B cell (primary cell): ENCODE measurements around the gene PCDHA9. TPM values are rescaled to one million over a fixed set of nuclear protein-coding genes. Genes with fewer than 3 reads are reported as not detected.

Source experiments
- ATAC-seq: fragments of 200-7000 bp; cut with Tn5 transposase; one replicate; pipeline ENCODE4 v1.10.0; 2021; ENCODE audit warnings: low read depth, mild to moderate bottlenecking, moderate number of reproducible peaks, moderate library complexity
- CTCF ChIA-PET: fragments of 350-600 bp; sonication (Branson Sonifier 250); formaldehyde crosslinking; loops from one replicate; lab custom pipeline; 2021; ENCODE audit warnings: antibody characterized with exemption, inconsistent platforms; lab: Charles Lee
- POLR2A ChIA-PET: fragments of 350-600 bp; sonication (Branson Sonifier 250); formaldehyde crosslinking; loops from one replicate; lab custom pipeline; 2021; ENCODE audit warnings: antibody characterized with exemption; lab: Charles Lee
- DNase-seq: peaks from one replicate; pipeline ENCODE4 v3.0.0; 2013
- H2AFZ ChIP-seq: 2 replicates; pipeline ENCODE4 v1.6.1; 2012; ENCODE audit warnings: mild to moderate bottlenecking, low read depth, low read length; ENCODE audit not compliant: insufficient read depth, poor library complexity, severe bottlenecking
- H3K27ac ChIP-seq, 2 donors: 1 replicate in 1 of 2; 2 replicates in 1 of 2; pipeline ENCODE4 v1.5.1; 2012 to 2013; ENCODE audit warnings: low read length in 2 of 2, mild to moderate bottlenecking in 2 of 2, moderate library complexity in 1 of 2
- H3K27me3 ChIP-seq, 4 experiments: fragments of 200-600 bp in 1 of 4; sonication (generic) in 1 of 4; replicated peaks in 1 of 4; 1 replicate in 2 of 4; 2 replicates in 2 of 4; pipeline versions ENCODE4 v1.6.1 to v1.7.0; 2013 to 2016; ENCODE audit warnings: low read length in 3 of 4, mild to moderate bottlenecking in 2 of 4, mixed read lengths in 1 of 4, moderate library complexity in 1 of 4; ENCODE audit not compliant: insufficient read depth in 4 of 4, control insufficient read depth in 3 of 4; ENCODE audit errors: control extremely low read depth in 1 of 4
- H3K36me3 ChIP-seq, 2 experiments: replicated peaks in 1 of 2; 1 replicate in 1 of 2; 2 replicates in 1 of 2; pipeline versions ENCODE4 v1.6.1 to v1.7.1; 2013; ENCODE audit warnings: low read length in 1 of 2; ENCODE audit not compliant: insufficient read depth in 2 of 2, control insufficient read depth in 1 of 2; ENCODE audit errors: control extremely low read depth in 1 of 2, extremely low read depth in 1 of 2
- H3K4me1 ChIP-seq, 2 donors: fragments of 200-600 bp in 1 of 2; sonication (generic) in 1 of 2; 1 replicate in 1 of 2; 2 replicates in 1 of 2; pipeline versions ENCODE4 v1.5.1 to v1.6.1; 2013 to 2017; ENCODE audit warnings: low read length in 2 of 2; ENCODE audit not compliant: control insufficient read depth in 2 of 2, insufficient read depth in 2 of 2
- H3K4me2 ChIP-seq: replicated peaks from 2 replicates; pipeline ENCODE3; 2012; ENCODE audit warnings: mild to moderate bottlenecking, low read depth, low read length; ENCODE audit not compliant: poor library complexity, severe bottlenecking
- H3K4me3 ChIP-seq, 5 experiments: fragments of 200-600 bp in 1 of 5; sonication (generic) in 1 of 5; 1 replicate in 3 of 5; 2 replicates in 2 of 5; pipeline versions ENCODE4 v1.5.1 to v1.7.0; 2011 to 2016; ENCODE audit warnings: low read length in 4 of 5, mild to moderate bottlenecking in 4 of 5, low read depth in 2 of 5, control low read depth in 1 of 5, moderate library complexity in 1 of 5; ENCODE audit not compliant: insufficient read depth in 1 of 5; ENCODE audit errors: control extremely low read depth in 1 of 5, extremely low read depth in 1 of 5
- H3K79me2 ChIP-seq: fragments of 200-600 bp; sonication (generic); one replicate; pipeline ENCODE4 v1.6.0; 2016; ENCODE audit warnings: low read length; ENCODE audit not compliant: control insufficient read depth, insufficient read depth
- H3K9ac ChIP-seq: fragments of 200-600 bp; sonication (generic); 2 replicates; pipeline ENCODE4 v1.6.1; 2017; ENCODE audit warnings: mild to moderate bottlenecking, low read length, moderate library complexity
- H3K9me3 ChIP-seq, 3 donors: one replicate each; pipeline versions ENCODE4 v1.6.1 to v1.7.1; 2013; ENCODE audit warnings: low read length in 2 of 3; ENCODE audit not compliant: control insufficient read depth in 2 of 3, insufficient read depth in 1 of 3; ENCODE audit errors: control extremely low read depth in 1 of 3
- H4K20me1 ChIP-seq: 2 replicates; pipeline ENCODE4 v1.6.0; 2012; ENCODE audit warnings: mild to moderate bottlenecking, low read length; ENCODE audit not compliant: insufficient read depth, control insufficient read depth, poor library complexity, severe bottlenecking
- H3K27ac Mint-ChIP-seq: one replicate; pipeline ENCODE4 v1.8.0; 2021; ENCODE audit warnings: mixed read lengths
- H3K27me3 Mint-ChIP-seq: one replicate; pipeline ENCODE4 v1.8.0; 2021; ENCODE audit warnings: mixed read lengths
- H3K4me1 Mint-ChIP-seq: one replicate; pipeline ENCODE4 v1.8.0; 2021; ENCODE audit warnings: mixed read lengths
- H3K4me3 Mint-ChIP-seq: one replicate; pipeline ENCODE4 v1.8.0; 2021; ENCODE audit warnings: mixed read lengths
- H3K9me3 Mint-ChIP-seq: one replicate; pipeline ENCODE4 v1.8.0; 2022; ENCODE audit warnings: mixed read lengths; ENCODE audit not compliant: insufficient read depth
- EZH2 ChIP-seq: IDR thresholded peaks from 2 replicates; pipeline ENCODE4 v1.6.1; 2012; ENCODE audit warnings: borderline replicate concordance, low read depth, mild to moderate bottlenecking, moderate library complexity, low read length; ENCODE audit not compliant: insufficient read depth, poor library complexity, severe bottlenecking
- WGBS: methylation state at CpG from one replicate; pipeline ENCODE4 v1.1.5; 2013; ENCODE audit warnings: missing lambda C conversion rate; ENCODE audit not compliant: insufficient coverage; 5-methylcytosine and 5-hydroxymethylcytosine counted together
- intact Hi-C: fragments of 100-400 bp; cut with micrococcal nuclease; formaldehyde crosslinking; loops from one replicate; pipeline ENCODE4 v1.10.0; 2022
- polyA plus RNA-seq: library from polyadenylated mRNA; depleted of rRNA; stranded (reverse); fragments of >200 nt; gene quantifications from 2 replicates; pipeline ENCODE4 v1.2.3, GENCODE V29; 2012
- total RNA-seq, 2 donors: library from RNA; stranded (reverse); fragments of 120-200 nt in 1 of 2; gene quantifications; 1 replicate in 1 of 2; 2 replicates in 1 of 2; pipeline versions ENCODE4 v1.2.3 to v1.2.4, GENCODE V29; 2013 to 2022
- TF ChIP-seq, protein P1 (sequence below): fragments of 200-600 bp; IDR thresholded peaks from one replicate; pipeline ENCODE4 v1.8.0; 2022; ENCODE audit warnings: antibody characterized with exemption, mild to moderate bottlenecking

Gene PCDHA9
- total and polyA plus RNA-seq, 2 donors (not counting 1 experiment from before 2014, with no cell fraction given) = not detected

DNA sequence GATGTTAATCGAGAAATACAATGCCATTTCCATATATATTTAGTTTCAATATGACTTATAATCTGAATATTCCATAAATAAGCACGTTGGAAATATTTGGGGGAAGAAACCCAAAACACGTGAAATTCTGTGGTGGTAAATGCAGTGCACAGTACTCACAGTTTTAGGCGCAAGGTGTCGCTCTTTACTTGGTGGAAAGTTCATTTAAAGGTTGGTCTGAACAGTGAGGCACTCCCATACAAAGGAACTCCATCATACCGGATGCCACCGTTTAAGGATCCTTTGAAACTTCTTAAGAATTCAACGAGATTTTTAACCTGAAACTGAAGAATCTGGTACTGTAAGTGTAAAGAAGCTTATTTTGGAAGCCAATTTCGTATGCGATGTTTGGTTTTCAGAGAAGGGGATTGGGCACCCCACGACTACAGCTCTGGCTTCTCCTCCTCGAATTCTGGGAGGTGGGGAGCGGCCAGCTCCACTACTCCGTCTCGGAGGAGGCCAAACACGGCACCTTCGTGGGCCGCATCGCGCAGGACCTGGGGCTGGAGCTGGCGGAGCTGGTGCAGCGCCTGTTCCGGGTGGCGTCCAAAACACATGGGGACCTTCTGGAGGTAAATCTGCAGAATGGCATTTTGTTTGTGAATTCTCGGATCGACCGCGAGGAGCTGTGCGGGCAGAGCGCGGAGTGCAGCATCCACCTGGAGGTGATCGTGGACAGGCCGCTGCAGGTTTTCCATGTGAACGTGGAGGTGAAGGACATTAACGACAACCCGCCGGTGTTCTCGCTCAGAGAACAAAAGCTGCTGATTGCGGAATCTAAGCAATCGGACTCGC, 20.8 kb downstream of the PCDHA9 start, which contains the start of gene PCDHA11:
Gene PCDHA11, plus strand, starts transcription at position 237 of the 834 bp plus-strand sequence. Its CDS starts 147 bp downstream, at position 384.
- H3K36me3 ChIP-seq = no peaks in the 10 kb centered on the region
- intact Hi-C loops = no loop called here
- no peak within 1 kb of the TSS for H3K27ac Mint-ChIP-seq

DNA sequence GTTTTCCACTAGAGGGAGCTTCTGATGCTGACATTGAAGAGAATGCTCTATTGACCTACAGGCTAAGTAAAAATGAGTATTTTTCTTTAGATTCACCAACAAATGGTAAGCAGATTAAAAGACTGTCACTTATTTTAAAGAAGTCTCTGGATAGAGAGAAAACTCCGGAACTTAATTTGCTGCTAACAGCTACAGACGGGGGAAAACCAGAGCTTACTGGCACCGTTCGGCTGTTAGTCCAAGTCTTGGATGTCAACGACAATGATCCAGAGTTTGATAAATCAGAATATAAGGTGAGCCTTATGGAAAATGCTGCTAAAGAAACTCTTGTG, 21.3 kb downstream of the PCDHA9 start:
- intact Hi-C loops = no loop called here
- H3K27me3 ChIP-seq = peaks cover 0 to 8% (median 2%) of the 10 kb centered on the region in 4 experiments
- no peak for TF ChIP-seq EZH2
- TF ChIP-seq, protein P1, sequence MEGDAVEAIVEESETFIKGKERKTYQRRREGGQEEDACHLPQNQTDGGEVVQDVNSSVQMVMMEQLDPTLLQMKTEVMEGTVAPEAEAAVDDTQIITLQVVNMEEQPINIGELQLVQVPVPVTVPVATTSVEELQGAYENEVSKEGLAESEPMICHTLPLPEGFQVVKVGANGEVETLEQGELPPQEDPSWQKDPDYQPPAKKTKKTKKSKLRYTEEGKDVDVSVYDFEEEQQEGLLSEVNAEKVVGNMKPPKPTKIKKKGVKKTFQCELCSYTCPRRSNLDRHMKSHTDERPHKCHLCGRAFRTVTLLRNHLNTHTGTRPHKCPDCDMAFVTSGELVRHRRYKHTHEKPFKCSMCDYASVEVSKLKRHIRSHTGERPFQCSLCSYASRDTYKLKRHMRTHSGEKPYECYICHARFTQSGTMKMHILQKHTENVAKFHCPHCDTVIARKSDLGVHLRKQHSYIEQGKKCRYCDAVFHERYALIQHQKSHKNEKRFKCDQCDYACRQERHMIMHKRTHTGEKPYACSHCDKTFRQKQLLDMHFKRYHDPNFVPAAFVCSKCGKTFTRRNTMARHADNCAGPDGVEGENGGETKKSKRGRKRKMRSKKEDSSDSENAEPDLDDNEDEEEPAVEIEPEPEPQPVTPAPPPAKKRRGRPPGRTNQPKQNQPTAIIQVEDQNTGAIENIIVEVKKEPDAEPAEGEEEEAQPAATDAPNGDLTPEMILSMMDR = no peak
- no peak overlapping the region for H2AFZ ChIP-seq
- no peaks in the 10 kb centered on the region for H3K79me2 ChIP-seq
- H3K27ac ChIP-seq = no peak overlapping the region
- Mint-ChIP-seq H3K27me3 (peaks cover 4% of the 10 kb centered on the region), H3K4me1 (no peaks in the 10 kb centered on the region), H3K9me3 (no peaks in the 10 kb centered on the region), H3K4me3 (no peak overlapping the region), H3K27ac (no peak overlapping the region)
- H3K36me3 ChIP-seq = no peaks in the 10 kb centered on the region
- no peaks in the 10 kb centered on the region for H3K4me1 ChIP-seq
- no peaks in the 10 kb centered on the region for H4K20me1 ChIP-seq
- POLR2A ChIA-PET = no interaction called here
- CTCF ChIA-PET = no interaction called here
- no peak overlapping the region for H3K4me3 ChIP-seq
- no peak overlapping the region for H3K4me2 ChIP-seq
- DNase-seq (no peak), ATAC-seq (no peak)
- no peak overlapping the region for H3K9ac ChIP-seq
- H3K9me3 ChIP-seq = peaks cover 4 to 25% (median 6%) of the 10 kb centered on the region in 3 donors
- WGBS = 56% methylated on average over 5 of the region's 5 CpGs

More for the DNA sequence above, 20.8 kb downstream of the PCDHA9 start, which contains the start of gene PCDHA11:
- Histone ChIP-seq H3K9ac (no peak within 1 kb of the TSS), H3K27me3 (peaks cover 0 to 8% (median 0%) of the 10 kb centered on the region in 4 experiments), H3K4me1 (no peaks in the 10 kb centered on the region), H3K9me3 (peaks cover 4 to 25% (median 6%) of the 10 kb centered on the region in 3 donors), H2AFZ (no peak within 1 kb of the TSS), H3K27ac (no peak within 1 kb of the TSS), H3K4me3 (no peak within 1 kb of the TSS), H4K20me1 (no peaks in the 10 kb centered on the region), H3K4me2 (no peak within 1 kb of the TSS), H3K79me2 (no peaks in the 10 kb centered on the region)
- DNase-seq (no peak), ATAC-seq (no peak)
- Mint-ChIP-seq H3K4me3 (no peak within 1 kb of the TSS), H3K27me3 (peaks cover 4% of the 10 kb centered on the region), H3K4me1 (no peaks in the 10 kb centered on the region), H3K9me3 (no peaks in the 10 kb centered on the region)
- ChIA-PET CTCF (no interaction called here), POLR2A (no interaction called here)
- TF ChIP-seq, protein P1 = no peak
- no peak for TF ChIP-seq EZH2
- 32% methylated on average over 33 of the region's 41 CpGs for WGBS
